ENCODE measurements around the gene ADAM22.

- no peak for TF ChIP-seq EZH2 (IDR thresholded peaks at IDR 0.05)
- TF ChIP-seq, protein P1, sequence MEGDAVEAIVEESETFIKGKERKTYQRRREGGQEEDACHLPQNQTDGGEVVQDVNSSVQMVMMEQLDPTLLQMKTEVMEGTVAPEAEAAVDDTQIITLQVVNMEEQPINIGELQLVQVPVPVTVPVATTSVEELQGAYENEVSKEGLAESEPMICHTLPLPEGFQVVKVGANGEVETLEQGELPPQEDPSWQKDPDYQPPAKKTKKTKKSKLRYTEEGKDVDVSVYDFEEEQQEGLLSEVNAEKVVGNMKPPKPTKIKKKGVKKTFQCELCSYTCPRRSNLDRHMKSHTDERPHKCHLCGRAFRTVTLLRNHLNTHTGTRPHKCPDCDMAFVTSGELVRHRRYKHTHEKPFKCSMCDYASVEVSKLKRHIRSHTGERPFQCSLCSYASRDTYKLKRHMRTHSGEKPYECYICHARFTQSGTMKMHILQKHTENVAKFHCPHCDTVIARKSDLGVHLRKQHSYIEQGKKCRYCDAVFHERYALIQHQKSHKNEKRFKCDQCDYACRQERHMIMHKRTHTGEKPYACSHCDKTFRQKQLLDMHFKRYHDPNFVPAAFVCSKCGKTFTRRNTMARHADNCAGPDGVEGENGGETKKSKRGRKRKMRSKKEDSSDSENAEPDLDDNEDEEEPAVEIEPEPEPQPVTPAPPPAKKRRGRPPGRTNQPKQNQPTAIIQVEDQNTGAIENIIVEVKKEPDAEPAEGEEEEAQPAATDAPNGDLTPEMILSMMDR (IDR thresholded peaks at IDR 0.05 in 2 of 3, conservative IDR thresholded peaks at IDR 0.05 in 1 of 3; ENCODE audit: borderline replicate concordance in 1 of 3, insufficient read depth in 1 of 3, low read depth in 2 of 3, low read length in 2 of 3) = no peak
- no peak for TF ChIP-seq TCF7L2 (IDR thresholded peaks at IDR 0.05; ENCODE audit: borderline replicate concordance, extremely low read depth, insufficient read depth, insufficient read length)
- TF ChIP-seq FOSL1 (IDR thresholded peaks at IDR 0.05; ENCODE audit: low read depth) = no peak
- TF ChIP-seq EZH2phosphoT487 (IDR thresholded peaks at IDR 0.05; ENCODE audit: borderline replicate concordance) = no peak
- no peak for TF ChIP-seq ELF1 (IDR thresholded peaks at IDR 0.05; ENCODE audit: borderline replicate concordance, low read depth)
- no peak for TF ChIP-seq POLR2A (IDR thresholded peaks at IDR 0.05; ENCODE audit: borderline replicate concordance, extremely low read depth, insufficient read depth, insufficient read length)
- no peak for TF ChIP-seq ZNF274 (IDR thresholded peaks at IDR 0.05; ENCODE audit: low read depth, low read length)
- TF ChIP-seq ZFX (IDR thresholded peaks at IDR 0.05) = no peak
Measured at GRCh38 chr7:88121335-88121734, 187.3 kb downstream of the ADAM22 start.
